H9 (cell line): ENCODE results near the gene RASGEF1C. TPM values are rescaled to one million over a fixed set of nuclear protein-coding genes. Genes with fewer than 3 reads are reported as not detected.

ENCODE experiments used
- DNase-seq: peaks from one replicate; pipeline ENCODE4 v3.0.0-alpha.2; 2017
- H2AFZ ChIP-seq: one replicate; pipeline ENCODE4 v1.6.1; 2013; ENCODE audit warnings: mild to moderate bottlenecking, low read length, control low read depth, moderate library complexity
- H2AK5ac ChIP-seq: 2 replicates; pipeline ENCODE4 v1.6.1; 2013; ENCODE audit warnings: low read length, control low read depth, mixed read lengths; ENCODE audit not compliant: insufficient read length
- H2BK120ac ChIP-seq: one replicate; pipeline ENCODE4 v1.6.1; 2013; ENCODE audit warnings: low read depth, mild to moderate bottlenecking, low read length, control low read depth, inconsistent platforms; ENCODE audit not compliant: poor library complexity, severe bottlenecking
- H2BK12ac ChIP-seq: 2 replicates; pipeline ENCODE4 v1.6.1; 2013; ENCODE audit warnings: low read length, control low read depth, mixed read lengths, low read depth; ENCODE audit not compliant: insufficient read length
- H2BK15ac ChIP-seq: 2 replicates; pipeline ENCODE4 v1.6.1; 2013; ENCODE audit warnings: low read depth, low read length, control low read depth
- H2BK20ac ChIP-seq: one replicate; pipeline ENCODE4 v1.6.1; 2013; ENCODE audit warnings: low read depth, mild to moderate bottlenecking, low read length, control low read depth, inconsistent platforms; ENCODE audit not compliant: poor library complexity, severe bottlenecking
- H2BK5ac ChIP-seq: 2 replicates; pipeline ENCODE4 v1.6.1; 2013; ENCODE audit warnings: low read length, control low read depth, mixed read lengths; ENCODE audit not compliant: insufficient read length
- H3K14ac ChIP-seq: 2 replicates; pipeline ENCODE4 v1.6.1; 2013; ENCODE audit warnings: low read length, control low read depth; ENCODE audit not compliant: insufficient read depth
- H3K18ac ChIP-seq: 2 replicates; pipeline ENCODE4 v1.6.1; 2013; ENCODE audit warnings: low read depth, mild to moderate bottlenecking, mixed read lengths, low read length, control low read depth; ENCODE audit not compliant: insufficient read length
- H3K23ac ChIP-seq: 2 replicates; pipeline ENCODE4 v1.6.1; 2013; ENCODE audit warnings: low read length, control low read depth, mixed read lengths, low read depth; ENCODE audit not compliant: insufficient read length
- H3K23me2 ChIP-seq: 2 replicates; pipeline ENCODE4 v1.6.1; 2013; ENCODE audit warnings: low read depth, mild to moderate bottlenecking, mixed read lengths, low read length, control low read depth; ENCODE audit not compliant: insufficient read length, poor library complexity, severe bottlenecking
- H3K27ac ChIP-seq: 2 replicates; pipeline ENCODE4 v1.5.1; 2013; ENCODE audit warnings: low read length, control low read depth, mixed read lengths, low read depth; ENCODE audit not compliant: insufficient read length
- H3K27me3 ChIP-seq: 2 replicates; pipeline ENCODE4 v1.6.1; 2013; ENCODE audit warnings: low read length, control low read depth, inconsistent platforms; ENCODE audit not compliant: insufficient read depth
- H3K4ac ChIP-seq: 2 replicates; pipeline ENCODE4 v1.6.1; 2013; ENCODE audit warnings: low read depth, mild to moderate bottlenecking, control low read depth, inconsistent platforms, low read length, moderate library complexity
- H3K4me1 ChIP-seq: 2 replicates; pipeline ENCODE4 v1.6.1; 2013; ENCODE audit warnings: low read length, control low read depth, inconsistent platforms; ENCODE audit not compliant: insufficient read depth
- H3K4me2 ChIP-seq: 2 replicates; pipeline ENCODE4 v1.6.1; 2013; ENCODE audit warnings: low read length, control low read depth, mixed read lengths; ENCODE audit not compliant: insufficient read length, insufficient read depth
- H3K56ac ChIP-seq: 2 replicates; pipeline ENCODE4 v1.6.1; 2013; ENCODE audit warnings: low read depth, mild to moderate bottlenecking, mixed read lengths, low read length, control low read depth; ENCODE audit not compliant: insufficient read length
- H3K79me1 ChIP-seq: 2 replicates; pipeline ENCODE4 v1.6.1; 2013; ENCODE audit warnings: low read depth, mild to moderate bottlenecking, moderate library complexity, low read length, control low read depth, inconsistent platforms; ENCODE audit not compliant: insufficient read depth, poor library complexity, severe bottlenecking
- H3K79me2 ChIP-seq: 2 replicates; pipeline ENCODE4 v1.6.1; 2013; ENCODE audit warnings: low read length, control low read depth, inconsistent platforms; ENCODE audit not compliant: insufficient read depth
- H3K9ac ChIP-seq: 2 replicates; pipeline ENCODE4 v1.6.1; 2013; ENCODE audit warnings: low read length, control low read depth, mixed read lengths; ENCODE audit not compliant: insufficient read length; ENCODE audit errors: extremely low read depth
- H3K9me3 ChIP-seq: one replicate; pipeline ENCODE4 v1.6.1; 2013; ENCODE audit warnings: low read depth, low read length, inconsistent platforms; ENCODE audit not compliant: control insufficient read depth
- H3T11ph ChIP-seq: one replicate; pipeline ENCODE4 v1.6.1; 2013; ENCODE audit warnings: mild to moderate bottlenecking, low read length, control low read depth, inconsistent platforms
- H4K20me1 ChIP-seq: one replicate; pipeline ENCODE4 v1.6.1; 2013; ENCODE audit not compliant: control insufficient read depth, insufficient read length, insufficient read depth
- H4K5ac ChIP-seq: 2 replicates; pipeline ENCODE4 v1.6.1; 2013; ENCODE audit warnings: low read depth, mild to moderate bottlenecking, mixed read lengths, low read length, control low read depth; ENCODE audit not compliant: insufficient read length
- H4K8ac ChIP-seq: replicated peaks from 2 replicates; pipeline ENCODE4 v1.6.1; 2013; ENCODE audit warnings: low read length, control low read depth, mixed read lengths, low read depth; ENCODE audit not compliant: insufficient read length
- H4K91ac ChIP-seq: 2 replicates; pipeline ENCODE4 v1.6.1; 2013; ENCODE audit warnings: low read depth, mild to moderate bottlenecking, moderate library complexity, mixed read lengths, low read length, control low read depth; ENCODE audit not compliant: insufficient read length
- H3K27ac Mint-ChIP-seq, 3 experiments: 2 replicates in 2 of 3; 3 replicates in 1 of 3; pipeline ENCODE4 v1.8.0; 2020 to 2021; ENCODE audit warnings: mixed read lengths in 3 of 3, mild to moderate bottlenecking in 1 of 3, moderate library complexity in 1 of 3
- H3K27me3 Mint-ChIP-seq: 2 replicates; pipeline ENCODE4 v1.8.0; 2021; ENCODE audit warnings: low read depth, mild to moderate bottlenecking, moderate library complexity, mixed read lengths
- H3K36me3 Mint-ChIP-seq, 3 experiments: 2 replicates in 2 of 3; 3 replicates in 1 of 3; pipeline ENCODE4 v1.8.0; 2020 to 2021; ENCODE audit warnings: low read depth in 3 of 3, mixed read lengths in 3 of 3; ENCODE audit not compliant: insufficient read depth in 1 of 3
- H3K4me1 Mint-ChIP-seq, 2 experiments: 2 replicates each; pipeline ENCODE4 v1.8.0; 2020; ENCODE audit warnings: mixed read lengths in 2 of 2
- H3K4me3 Mint-ChIP-seq, 2 experiments: 2 replicates in 1 of 2; 3 replicates in 1 of 2; pipeline ENCODE4 v1.8.0; 2020 to 2021; ENCODE audit warnings: mild to moderate bottlenecking in 2 of 2, mixed read lengths in 2 of 2, moderate library complexity in 1 of 2
- H3K9me3 Mint-ChIP-seq, 2 experiments: 2 replicates in 1 of 2; 3 replicates in 1 of 2; pipeline ENCODE4 v1.8.0; 2020; ENCODE audit warnings: mild to moderate bottlenecking in 2 of 2, mixed read lengths in 2 of 2, moderate library complexity in 1 of 2
- WGBS: extraction: QIAGEN DNeasy Blood & Tissue Kit; methylation state at CpG from one replicate; pipeline ENCODE4 v1.1.7; 2013; ENCODE audit warnings: missing lambda C conversion rate, low lambda C conversion rate, mixed read lengths; ENCODE audit not compliant: insufficient read length; ENCODE audit errors: extremely low coverage; 5-methylcytosine and 5-hydroxymethylcytosine counted together
- total RNA-seq: library from RNA; stranded (reverse); gene quantifications from 2 replicates; pipeline ENCODE4 v1.2.1, GENCODE V29; 2021
- TF ChIP-seq, protein P1 (sequence below): fragments of 200-600 bp; sonication (generic); conservative IDR thresholded peaks from 3 replicates; pipeline ENCODE4 v1.8.0; 2021; ENCODE audit warnings: antibody characterized with exemption, mild to moderate bottlenecking

Gene RASGEF1C
- total RNA-seq, 1 experiment from 2014 or later, result 0.83 TPM

GRCh38 chr5:180159756-180160155 lies 49.3 kb downstream of the RASGEF1C start:
- H3K27me3 Mint-ChIP-seq, result peaks cover 7% of the 10 kb centered on the region

More at GRCh38 chr5:180159756-180160155, 49.3 kb downstream of the RASGEF1C start:
- no peak overlapping the region for H3K4me3 Mint-ChIP-seq
- no peaks in the 10 kb centered on the region for H3K36me3 Mint-ChIP-seq
- Histone ChIP-seq H3K4me1 (no peaks in the 10 kb centered on the region), H4K5ac (no peak overlapping the region), H3T11ph (no peak overlapping the region), H3K56ac (no peak overlapping the region), H2BK20ac (no peak overlapping the region), H3K79me1 (no peaks in the 10 kb centered on the region), H3K4ac (no peak overlapping the region), H4K20me1 (no peaks in the 10 kb centered on the region), H2BK5ac (no peak overlapping the region), H3K9ac (no peak overlapping the region), H3K27ac (no peak overlapping the region), H3K4me2 (no peak overlapping the region), H3K79me2 (no peaks in the 10 kb centered on the region), H3K23me2 (no peaks in the 10 kb centered on the region), H2BK120ac (no peak overlapping the region), H3K9me3 (no peaks in the 10 kb centered on the region), H3K27me3 (no peaks in the 10 kb centered on the region), H2AK5ac (no peak overlapping the region), H2BK15ac (no peak overlapping the region), H2BK12ac (no peak overlapping the region), H3K14ac (no peak overlapping the region), H3K23ac (no peak overlapping the region), H3K18ac (no peak overlapping the region), H4K8ac (no peak overlapping the region), H2AFZ (no peak overlapping the region), H4K91ac (no peak overlapping the region)
- no peak overlapping the region; a peak in 1 of 7 replicates for H3K27ac Mint-ChIP-seq
- no peaks in the 10 kb centered on the region for H3K4me1 Mint-ChIP-seq
- TF ChIP-seq, protein P1, sequence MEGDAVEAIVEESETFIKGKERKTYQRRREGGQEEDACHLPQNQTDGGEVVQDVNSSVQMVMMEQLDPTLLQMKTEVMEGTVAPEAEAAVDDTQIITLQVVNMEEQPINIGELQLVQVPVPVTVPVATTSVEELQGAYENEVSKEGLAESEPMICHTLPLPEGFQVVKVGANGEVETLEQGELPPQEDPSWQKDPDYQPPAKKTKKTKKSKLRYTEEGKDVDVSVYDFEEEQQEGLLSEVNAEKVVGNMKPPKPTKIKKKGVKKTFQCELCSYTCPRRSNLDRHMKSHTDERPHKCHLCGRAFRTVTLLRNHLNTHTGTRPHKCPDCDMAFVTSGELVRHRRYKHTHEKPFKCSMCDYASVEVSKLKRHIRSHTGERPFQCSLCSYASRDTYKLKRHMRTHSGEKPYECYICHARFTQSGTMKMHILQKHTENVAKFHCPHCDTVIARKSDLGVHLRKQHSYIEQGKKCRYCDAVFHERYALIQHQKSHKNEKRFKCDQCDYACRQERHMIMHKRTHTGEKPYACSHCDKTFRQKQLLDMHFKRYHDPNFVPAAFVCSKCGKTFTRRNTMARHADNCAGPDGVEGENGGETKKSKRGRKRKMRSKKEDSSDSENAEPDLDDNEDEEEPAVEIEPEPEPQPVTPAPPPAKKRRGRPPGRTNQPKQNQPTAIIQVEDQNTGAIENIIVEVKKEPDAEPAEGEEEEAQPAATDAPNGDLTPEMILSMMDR, result no peak
- WGBS, result no CpG with 5 or more reads among the region's 8 CpGs
- H3K9me3 Mint-ChIP-seq, result no peaks in the 10 kb centered on the region; a peak in 2 of 5 replicates
- DNase-seq, result no peak
